SK-N-SH (cell line): ENCODE data around the gene SMCO2.

Source experiments
- TAF1 ChIP-seq: IDR thresholded peaks from 2 replicates; pipeline ENCODE4 v1.6.1; 2012; ENCODE audit warnings: low read depth, mild to moderate bottlenecking, low read length, moderate library complexity, borderline replicate concordance
- TF ChIP-seq, protein P1 (sequence below): IDR thresholded peaks from 2 replicates; pipeline ENCODE4 v1.4.0; 2012; ENCODE audit warnings: low read depth

DNA sequence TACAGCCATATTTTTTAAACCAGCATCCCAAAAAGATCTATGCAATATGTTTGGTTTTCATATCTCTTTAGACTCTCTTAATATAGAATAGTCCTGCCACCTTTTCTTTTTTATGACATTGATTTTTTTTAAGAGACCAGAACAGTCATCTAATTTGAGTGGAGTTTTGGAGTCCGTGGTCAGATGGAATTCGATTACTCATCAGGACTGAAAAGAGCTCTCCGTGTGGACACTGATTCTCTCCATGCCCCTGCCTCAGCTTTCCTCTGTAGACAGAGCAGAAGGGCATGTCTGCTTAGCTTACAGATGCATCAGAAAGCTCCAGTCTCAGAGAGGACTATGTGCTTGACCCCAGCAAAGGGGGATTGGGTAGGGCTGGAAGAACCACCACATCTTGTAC, 27.8 kb downstream of the SMCO2 start:
- TF ChIP-seq, protein P1, sequence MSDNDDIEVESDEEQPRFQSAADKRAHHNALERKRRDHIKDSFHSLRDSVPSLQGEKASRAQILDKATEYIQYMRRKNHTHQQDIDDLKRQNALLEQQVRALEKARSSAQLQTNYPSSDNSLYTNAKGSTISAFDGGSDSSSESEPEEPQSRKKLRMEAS: no peak
- TF ChIP-seq TAF1: no peak
